NCI-H1092 (cell line): Measurements from ENCODE around the gene DNAJC6.
"Not testable (repeated sequence)": the region's sequence is repeated elsewhere in the genome, so short reads cannot be mapped to it uniquely, and the experiment has no call there.

Source experiments
- DNase-seq: peaks from one replicate; lab custom pipeline; 2025; lab: John Stamatoyannopoulos, UW

The DNAJC6 gene

DNA sequence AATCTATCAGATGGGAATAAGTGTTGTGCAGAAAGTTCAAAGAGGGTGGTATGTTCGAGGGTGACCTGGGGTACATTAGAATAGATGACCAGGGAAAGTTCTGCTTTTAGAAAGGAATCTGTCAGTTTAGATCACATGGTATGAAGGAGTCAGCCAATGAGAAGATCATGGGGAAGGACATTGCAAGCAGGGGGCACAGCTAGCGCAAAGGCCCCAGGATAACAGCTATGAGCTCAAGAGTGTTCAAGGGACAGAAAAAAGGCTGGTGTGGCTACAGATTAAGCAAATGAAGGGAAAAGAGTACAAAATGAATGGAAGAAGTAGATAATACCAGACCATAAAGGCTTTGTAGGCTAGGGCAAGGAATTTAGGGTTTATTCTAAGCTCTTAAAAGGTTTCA, 119.7 kb downstream of the DNAJC6 start:
- DNase-seq = no peak

GRCh38 chr1:65429806-65430205, 120.5 kb downstream of the DNAJC6 start:
- no peak for DNase-seq

GRCh38 chr1:65431111-65431705, 121.9 kb downstream of the DNAJC6 start:
- DNase-seq = peak; percentile 4

GRCh38 chr1:65432918-65433317, 123.6 kb downstream of the DNAJC6 start:
- DNase-seq = no peak

GRCh38 chr1:65434255-65434654, 124.9 kb downstream of the DNAJC6 start:
- no peak for DNase-seq

DNA sequence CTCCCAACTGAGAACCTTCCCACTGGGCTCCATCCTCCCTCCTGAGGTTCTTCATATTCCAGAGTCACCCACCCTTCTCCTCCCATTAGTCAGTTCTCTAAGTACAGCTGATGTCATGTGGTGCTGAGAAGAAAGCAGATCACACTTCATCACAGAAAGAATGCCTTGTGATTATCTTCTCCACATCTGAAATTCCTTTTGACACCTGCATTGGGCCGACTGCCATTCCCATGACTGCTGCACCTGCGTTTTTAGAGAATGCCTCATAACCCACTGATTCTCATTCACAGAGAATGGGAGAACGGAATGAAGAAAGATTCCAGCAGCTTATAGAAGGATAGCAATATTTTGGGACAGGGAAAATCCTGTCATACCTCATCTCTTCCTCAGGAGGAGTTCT, 125.4 kb downstream of the DNAJC6 start:
- DNase-seq = no peak

- DNase-seq = no peak
These were observed 126.6 kb downstream of the DNAJC6 start for GRCh38 chr1:65435987-65436386.

DNA sequence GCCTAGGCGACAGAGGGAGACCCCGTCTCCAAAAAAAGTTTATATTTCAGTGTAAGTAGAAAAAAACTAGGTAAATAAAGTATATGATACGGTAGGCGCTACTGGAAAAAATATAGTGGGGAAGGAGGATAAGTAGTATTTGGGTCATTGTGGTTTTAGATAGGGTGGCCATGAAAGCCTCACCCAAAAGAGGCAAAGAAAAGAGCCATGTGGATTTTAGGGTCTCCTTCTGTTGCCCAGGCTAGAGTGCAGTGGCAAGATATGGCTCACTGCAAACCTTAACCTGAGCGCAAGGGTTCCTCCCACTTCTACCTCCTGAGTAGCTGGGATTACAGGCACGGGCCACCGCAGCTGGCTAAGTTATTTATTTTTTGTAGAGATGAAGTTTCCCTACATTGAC, 128.3 kb downstream of the DNAJC6 start:
- DNase-seq = no peak

GRCh38 chr1:65440322-65440900, 131.1 kb downstream of the DNAJC6 start:
- no peak for DNase-seq

- no peak for DNase-seq
These were observed 131.6 kb downstream of the DNAJC6 start for GRCh38 chr1:65440915-65441314.

DNA sequence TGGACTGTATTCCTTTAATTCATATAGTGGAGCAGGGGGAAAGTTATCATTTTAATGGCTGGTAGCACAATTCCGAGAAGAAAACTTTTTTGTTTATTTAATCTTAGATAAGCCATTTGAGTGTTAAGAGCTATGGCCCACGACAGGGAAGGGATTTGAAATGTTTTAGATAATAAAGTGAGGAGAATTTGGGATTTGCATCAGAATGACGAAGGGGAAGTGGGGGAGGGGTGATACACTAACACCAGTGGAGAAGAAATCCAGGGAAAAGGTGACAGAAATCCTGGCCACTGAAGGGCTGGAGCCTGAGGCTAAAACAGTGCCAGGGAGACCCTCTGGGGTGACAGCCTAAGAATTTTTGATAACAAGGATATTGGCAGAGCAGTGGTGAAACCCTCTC, 132.1 kb downstream of the DNAJC6 start:
- no peak for DNase-seq

DNA sequence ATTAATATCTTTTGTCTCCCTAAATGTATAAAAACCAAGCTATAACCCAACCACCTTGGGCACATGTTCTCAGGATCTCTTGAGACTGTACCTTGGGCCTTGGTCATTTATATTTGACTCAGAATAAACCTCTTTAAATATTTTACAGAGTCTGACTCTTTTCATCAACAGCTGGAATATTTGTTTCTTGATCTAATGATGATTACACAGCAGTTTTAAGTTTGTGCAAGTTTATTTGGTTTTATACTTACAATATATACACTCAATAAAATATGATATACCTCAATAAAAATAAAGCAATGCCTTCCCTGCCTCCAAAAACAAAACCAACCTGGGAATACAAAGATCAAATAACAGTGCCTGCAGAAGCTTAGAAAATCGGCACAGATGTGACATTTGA, 133.1 kb downstream of the DNAJC6 start:
- DNase-seq = no peak

- DNase-seq = no peak
These were observed 134.3 kb downstream of the DNAJC6 start for GRCh38 chr1:65443647-65444046.

DNA sequence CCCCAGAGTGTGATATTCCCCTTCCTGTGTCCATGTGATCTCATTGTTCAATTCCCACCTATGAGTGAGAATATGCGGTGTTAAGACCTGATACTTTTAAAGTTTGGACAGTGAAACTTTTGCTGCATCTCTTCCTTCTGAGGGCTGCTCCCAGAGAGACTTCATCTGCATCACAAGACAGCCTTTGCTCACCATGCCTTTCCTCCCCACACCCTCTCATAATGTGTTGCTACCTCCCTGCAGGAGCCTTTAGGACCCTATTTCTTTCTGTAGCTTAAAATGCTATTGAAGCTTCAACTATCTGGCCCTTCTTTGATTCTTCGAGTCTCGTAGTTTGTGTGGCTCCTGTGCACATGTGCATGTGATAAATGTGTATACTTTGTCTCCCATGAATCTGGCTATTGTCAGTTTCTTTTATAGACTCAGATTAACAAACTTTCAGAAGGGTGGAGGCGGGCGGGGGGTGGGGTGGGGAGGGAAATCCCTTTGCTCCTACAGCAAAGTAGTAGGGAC, 134.8 kb downstream of the DNAJC6 start:
- DNase-seq = no peak

DNA sequence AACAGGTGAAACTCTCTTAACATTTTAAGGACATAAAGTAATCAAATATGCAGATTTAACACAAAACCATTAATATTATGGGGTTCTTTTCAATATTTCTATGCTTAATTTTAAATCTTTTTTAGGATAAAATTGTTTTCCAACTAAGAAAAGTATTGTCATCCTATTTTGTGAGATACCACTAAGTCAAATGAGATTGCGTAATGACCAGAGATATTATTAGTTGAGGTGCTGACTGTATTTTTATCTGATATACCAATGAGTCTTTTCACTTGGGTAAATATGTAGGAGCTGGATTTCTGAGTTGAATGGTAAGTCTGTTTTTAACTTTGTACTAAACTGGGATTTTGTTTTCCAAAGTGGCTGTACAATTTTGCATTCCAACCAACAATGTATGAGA, 136.5 kb downstream of the DNAJC6 start:
- DNase-seq = no peak

GRCh38 chr1:65449214-65449823, 140.0 kb downstream of the DNAJC6 start:
- DNase-seq = no peak

GRCh38 chr1:65455678-65456077, 146.3 kb downstream of the DNAJC6 start:
- not testable (repeated sequence) for DNase-seq

DNA sequence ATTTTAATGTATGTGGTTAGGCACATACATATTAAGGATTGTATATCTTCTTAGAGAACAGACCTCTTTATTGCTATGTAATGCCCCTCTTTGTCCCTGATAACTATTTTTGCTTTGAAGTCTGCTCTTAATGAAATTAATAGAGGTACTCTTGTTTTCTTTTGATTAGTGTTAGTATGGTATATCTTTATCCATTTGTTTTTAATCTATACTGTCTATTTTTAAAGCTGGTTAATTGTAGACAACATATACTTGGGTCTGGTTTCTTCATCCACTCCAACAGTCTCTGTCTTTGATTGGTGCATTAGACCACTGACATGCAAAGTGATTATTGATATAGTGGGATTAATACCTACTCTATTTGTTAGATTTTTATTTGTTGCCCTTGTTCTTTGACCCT, 147.1 kb downstream of the DNAJC6 start:
- DNase-seq = no peak

- DNase-seq = no peak
These were observed 148.5 kb downstream of the DNAJC6 start for GRCh38 chr1:65457868-65458267.

GRCh38 chr1:65458730-65459396, 149.5 kb downstream of the DNAJC6 start:
- no peak for DNase-seq

DNA sequence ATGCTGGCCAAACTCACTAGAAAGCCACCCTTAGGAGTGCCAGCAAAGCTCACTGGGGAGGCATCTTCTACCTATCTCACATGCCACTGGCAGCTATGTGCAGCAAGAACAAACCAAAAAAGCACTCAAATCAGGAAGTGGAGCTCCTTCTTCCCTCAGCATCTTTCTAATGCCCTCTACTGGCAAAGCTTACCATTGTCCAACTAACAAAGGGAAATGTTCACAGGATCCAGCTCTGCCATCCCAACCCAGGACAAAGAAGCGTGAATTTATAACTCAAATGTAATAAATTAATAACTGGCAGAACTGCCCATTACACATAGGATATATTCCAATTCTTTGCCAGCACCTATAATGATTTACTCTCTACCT, 150.0 kb downstream of the DNAJC6 start:
- no peak for DNase-seq
